AG09319 (cell line): ENCODE measurements around the gene GPR83.
A peak's percentile ranks its signal among the peaks of the same experiment; 100 is the strongest.

Source experiments
- DNase-seq: peaks from one replicate; pipeline ENCODE4 v3.0.0-alpha.2; 2010; ENCODE audit warnings: low read depth; ENCODE audit errors: extremely low read depth
- TF ChIP-seq, protein P1 (sequence below): IDR thresholded peaks from 2 replicates; pipeline ENCODE4 v1.5.1; 2011; ENCODE audit warnings: low read depth, mild to moderate bottlenecking, inconsistent platforms, low read length, moderate library complexity

Gene GPR83

DNA sequence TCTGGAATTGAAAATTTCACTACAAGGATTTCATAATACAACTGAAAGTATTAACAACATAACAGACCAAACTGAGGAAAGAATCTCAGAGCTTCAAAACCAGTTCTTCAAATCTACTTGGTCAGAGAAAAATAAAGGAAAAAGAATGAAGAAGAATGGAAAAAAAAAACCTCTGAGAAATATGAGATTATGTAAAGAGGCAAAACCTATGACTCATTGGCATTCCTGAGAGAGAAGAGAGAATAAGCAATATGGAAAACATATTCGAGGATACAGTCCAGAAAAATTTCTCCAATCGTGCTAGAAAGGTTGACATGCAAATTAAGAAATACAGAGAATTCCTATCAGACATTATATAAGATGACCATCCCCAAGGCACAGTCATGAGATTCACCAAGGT lies 23.4 kb upstream of the GPR83 start:
- TF ChIP-seq, protein P1, sequence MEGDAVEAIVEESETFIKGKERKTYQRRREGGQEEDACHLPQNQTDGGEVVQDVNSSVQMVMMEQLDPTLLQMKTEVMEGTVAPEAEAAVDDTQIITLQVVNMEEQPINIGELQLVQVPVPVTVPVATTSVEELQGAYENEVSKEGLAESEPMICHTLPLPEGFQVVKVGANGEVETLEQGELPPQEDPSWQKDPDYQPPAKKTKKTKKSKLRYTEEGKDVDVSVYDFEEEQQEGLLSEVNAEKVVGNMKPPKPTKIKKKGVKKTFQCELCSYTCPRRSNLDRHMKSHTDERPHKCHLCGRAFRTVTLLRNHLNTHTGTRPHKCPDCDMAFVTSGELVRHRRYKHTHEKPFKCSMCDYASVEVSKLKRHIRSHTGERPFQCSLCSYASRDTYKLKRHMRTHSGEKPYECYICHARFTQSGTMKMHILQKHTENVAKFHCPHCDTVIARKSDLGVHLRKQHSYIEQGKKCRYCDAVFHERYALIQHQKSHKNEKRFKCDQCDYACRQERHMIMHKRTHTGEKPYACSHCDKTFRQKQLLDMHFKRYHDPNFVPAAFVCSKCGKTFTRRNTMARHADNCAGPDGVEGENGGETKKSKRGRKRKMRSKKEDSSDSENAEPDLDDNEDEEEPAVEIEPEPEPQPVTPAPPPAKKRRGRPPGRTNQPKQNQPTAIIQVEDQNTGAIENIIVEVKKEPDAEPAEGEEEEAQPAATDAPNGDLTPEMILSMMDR = no peak
- no peak for DNase-seq

DNA sequence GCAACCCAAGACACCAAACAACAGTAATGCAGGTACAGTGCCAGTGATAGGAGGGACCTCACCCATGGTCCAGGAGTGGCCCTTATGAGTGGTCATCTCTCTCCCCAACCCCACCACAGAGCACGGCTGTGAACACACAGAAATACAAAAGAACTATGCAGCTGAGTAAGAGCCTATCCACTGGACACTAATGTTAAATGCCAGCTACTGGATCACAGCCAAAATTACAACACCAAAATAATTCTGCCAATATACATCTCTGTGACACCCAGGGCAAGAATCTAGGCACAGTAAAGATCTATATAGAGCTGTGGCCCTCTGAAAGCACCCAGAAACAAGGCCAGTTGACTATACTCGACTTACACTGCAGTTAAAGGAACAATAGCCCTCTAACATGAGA lies 22.8 kb upstream of the GPR83 start:
- no peak for DNase-seq
- TF ChIP-seq, protein P1 = no peak

DNA sequence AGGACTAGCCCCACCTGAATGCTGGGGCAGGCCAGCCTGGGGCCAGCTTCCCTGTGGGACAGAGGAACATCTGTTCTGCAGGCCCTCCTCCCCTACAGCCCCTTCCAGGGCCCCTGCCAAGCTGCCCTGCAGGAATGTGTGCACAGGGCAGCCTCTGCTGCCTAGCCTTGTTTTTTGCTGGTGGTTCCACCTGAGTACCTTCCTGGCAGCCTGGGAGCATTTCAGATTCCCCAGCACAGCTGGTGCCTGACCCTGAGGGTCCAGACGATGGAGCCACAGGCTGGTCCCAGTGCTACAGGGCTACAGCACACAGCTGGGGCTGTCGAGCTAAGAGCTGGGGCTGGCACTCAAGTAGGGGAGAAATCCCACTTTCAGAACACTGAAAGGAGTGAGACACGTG lies 22.3 kb upstream of the GPR83 start:
- no peak for DNase-seq
- TF ChIP-seq, protein P1 = no peak

DNA sequence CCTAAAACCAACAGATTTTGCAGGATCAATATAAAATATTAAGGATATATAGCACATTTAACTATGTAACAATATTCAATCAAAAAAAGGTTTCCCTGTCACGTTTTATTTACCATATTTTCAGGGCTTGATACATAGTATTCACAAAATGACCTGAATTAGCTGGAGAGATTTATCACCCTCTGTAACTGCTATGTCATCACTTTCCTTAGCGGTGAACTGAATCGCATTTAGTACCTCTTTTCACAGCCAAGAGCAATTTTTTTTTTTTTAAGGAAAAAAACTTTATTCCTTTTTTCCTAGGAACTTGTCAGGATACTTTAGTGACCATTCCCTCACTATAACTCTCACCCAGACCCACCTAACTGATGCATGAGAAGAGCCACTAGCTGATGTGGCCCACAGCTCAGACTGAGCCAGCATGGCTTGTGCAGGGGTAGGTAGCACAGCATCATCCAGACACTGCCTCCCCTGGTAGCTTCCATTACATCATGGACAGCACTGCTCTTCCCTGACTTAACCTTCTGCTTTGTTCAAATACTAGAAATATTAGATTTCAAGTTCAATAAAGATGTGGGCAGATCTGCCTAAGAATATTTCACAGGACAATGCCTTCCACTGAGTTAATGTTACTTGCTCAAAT lies 17.0 kb upstream of the GPR83 start:
- TF ChIP-seq, protein P1 = no peak
- no peak for DNase-seq

GRCh38 chr11:94417386-94417987 lies 16.3 kb upstream of the GPR83 start:
- DNase-seq = peak; percentile 11

GRCh38 chr11:94405062-94405833 lies 4.0 kb upstream of the GPR83 start:
- TF ChIP-seq, protein P1 = no peak
- no peak for DNase-seq

More at GRCh38 chr11:94417386-94417987, 16.3 kb upstream of the GPR83 start:
- TF ChIP-seq, protein P1 = peak; percentile 68

- TF ChIP-seq, protein P1 = no peak
- no peak for DNase-seq
Observed at GRCh38 chr11:94402355-94402754, 1.1 kb upstream of the GPR83 start.
